Globus pallidus (tissue), 1 donor: ENCODE results near the gene KRTAP4-9.
"Not testable (repeated sequence)": the region's sequence is repeated elsewhere in the genome, so short reads cannot be mapped to it uniquely, and the experiment has no call there.

ENCODE experiments used
- DNase-seq: peaks from one replicate; pipeline ENCODE4 v3.0.0-alpha.2; 2015; ENCODE audit warnings: low spot score

KRTAP4-9 gene

GRCh38 chr17:41098042-41098441 lies 7.1 kb upstream of the KRTAP4-9 start, which contains the start of gene KRTAP4-8:
KRTAP4-8 (minus strand) TSS chr17:41098142; CDS start chr17:41098084, 58 bp downstream.
- DNase-seq: no peak

DNA sequence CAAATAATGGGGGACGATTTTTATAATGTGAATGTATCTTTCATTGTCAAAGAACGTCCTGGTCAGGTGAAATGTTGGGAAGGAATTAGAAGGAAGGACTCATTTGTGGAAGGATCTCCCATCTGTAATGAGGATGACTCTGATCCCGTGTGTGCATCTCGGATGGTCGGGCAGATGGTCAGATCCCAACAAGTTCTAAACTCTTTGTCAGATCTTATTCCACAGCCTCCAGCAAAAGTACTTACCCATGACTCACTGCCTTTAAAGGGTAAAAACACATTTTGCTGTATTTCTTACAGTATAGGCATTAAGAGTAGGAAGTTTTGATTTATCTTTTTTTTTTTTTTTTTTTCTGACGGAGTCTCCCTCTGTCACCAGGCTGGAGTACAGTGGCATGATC lies 6.7 kb upstream of the KRTAP4-9 start:
- DNase-seq: no peak

DNA sequence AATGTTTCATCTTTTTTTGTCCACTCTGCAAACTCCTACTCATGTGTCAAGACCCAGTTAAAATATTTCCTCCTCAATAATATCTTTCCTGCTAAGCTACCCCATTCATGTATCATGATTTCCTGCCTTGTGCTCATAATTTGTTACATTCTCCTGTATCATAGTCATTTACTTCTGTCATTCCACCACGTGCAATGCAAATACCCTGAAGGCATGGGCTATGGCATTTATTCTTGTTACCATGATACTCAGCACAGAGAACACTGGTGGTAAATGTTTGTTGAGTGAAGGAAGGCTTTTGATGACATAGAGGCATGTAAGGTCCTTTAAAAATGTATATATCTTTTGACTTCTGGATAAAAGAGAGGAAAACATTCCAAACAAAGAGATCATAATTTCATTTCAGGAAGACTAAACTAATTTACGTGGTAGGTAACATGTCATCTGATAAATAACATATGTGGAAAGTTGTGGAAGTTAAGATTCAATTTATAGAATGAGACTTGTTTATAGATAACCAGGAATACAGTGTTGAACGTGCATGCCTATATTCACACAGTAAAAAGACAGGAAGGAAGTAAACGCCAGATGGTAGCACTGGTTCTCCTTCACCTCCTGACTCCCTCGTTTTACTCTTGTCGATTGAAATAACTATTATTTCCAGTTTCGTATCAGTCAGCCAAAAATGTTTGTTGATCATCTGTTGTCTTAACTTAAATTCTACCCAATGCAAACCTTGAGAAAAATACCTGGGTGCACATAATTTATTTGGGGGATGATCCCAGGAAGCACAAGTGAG lies 5.3 kb upstream of the KRTAP4-9 start:
- not testable (repeated sequence) for DNase-seq

GRCh38 chr17:41101586-41102259 lies 3.5 kb upstream of the KRTAP4-9 start, which contains the start of gene KRTAP4-16:
KRTAP4-16 (minus strand) TSS chr17:41102209; CDS start chr17:41102209, 0 bp downstream.
- no peak for DNase-seq

GRCh38 chr17:41103896-41104295 lies 1.3 kb upstream of the KRTAP4-9 start:
- DNase-seq: no peak

- DNase-seq: not testable (repeated sequence)
Measured at GRCh38 chr17:41104386-41105038, 677 bp upstream of the KRTAP4-9 start.

DNA sequence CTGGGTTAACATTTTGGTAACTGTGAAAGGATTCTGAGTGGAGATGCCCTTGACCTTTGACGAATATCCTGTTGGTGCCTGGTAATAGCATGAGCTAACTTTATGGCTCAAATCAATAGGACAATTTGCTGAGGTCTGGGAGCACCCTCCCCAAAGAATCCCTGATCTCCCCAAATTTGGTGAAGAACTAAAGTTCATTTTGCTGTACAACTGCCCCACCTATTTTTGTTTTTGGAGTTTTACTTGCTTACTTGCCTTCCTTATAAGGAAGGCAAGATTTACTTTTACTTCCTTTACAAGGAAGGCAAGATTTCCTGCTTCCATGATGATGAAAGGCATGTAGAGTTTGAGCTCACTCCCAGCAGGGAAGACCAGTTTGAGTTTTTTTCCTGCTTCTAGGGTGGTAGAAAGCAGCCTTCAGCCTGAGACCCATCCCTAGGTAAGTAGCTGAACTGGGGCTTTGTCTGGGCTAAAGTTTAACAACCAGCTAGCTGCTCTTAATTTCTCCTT lies 2.8 kb downstream of the KRTAP4-9 start:
- DNase-seq: no peak

- DNase-seq: not testable (repeated sequence)
Measured at GRCh38 chr17:41108728-41109386, 3.7 kb downstream of the KRTAP4-9 start.

- no peak for DNase-seq
Measured at GRCh38 chr17:41111151-41111885, 6.1 kb downstream of the KRTAP4-9 start.

DNA sequence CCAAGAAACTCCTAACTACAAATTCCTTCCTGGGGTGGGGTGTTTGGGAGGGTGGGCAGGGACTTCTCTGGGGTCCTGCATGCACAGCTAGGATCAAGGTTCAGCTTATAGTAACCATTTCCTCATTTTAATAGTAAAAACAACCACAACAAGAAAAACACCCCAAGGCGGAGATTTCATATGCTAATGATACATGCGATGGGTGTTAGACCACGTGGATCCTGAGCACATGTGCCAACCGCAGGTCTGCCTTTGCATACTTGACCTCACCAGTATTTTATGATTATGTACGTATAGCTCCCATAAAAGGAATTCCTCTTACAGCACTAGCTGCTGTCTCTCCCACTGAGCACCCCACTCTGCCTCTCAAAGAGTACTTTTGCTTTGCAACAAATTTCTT lies 11.1 kb downstream of the KRTAP4-9 start:
- no peak for DNase-seq

- not testable (repeated sequence) for DNase-seq
Measured at GRCh38 chr17:41117846-41118386, 12.7 kb downstream of the KRTAP4-9 start, which contains the start of gene KRTAP4-11. KRTAP4-11 (minus strand) TSS chr17:41118373; CDS start chr17:41118315, 58 bp downstream.

GRCh38 chr17:41118721-41119120 lies 13.5 kb downstream of the KRTAP4-9 start:
- DNase-seq: no peak

DNA sequence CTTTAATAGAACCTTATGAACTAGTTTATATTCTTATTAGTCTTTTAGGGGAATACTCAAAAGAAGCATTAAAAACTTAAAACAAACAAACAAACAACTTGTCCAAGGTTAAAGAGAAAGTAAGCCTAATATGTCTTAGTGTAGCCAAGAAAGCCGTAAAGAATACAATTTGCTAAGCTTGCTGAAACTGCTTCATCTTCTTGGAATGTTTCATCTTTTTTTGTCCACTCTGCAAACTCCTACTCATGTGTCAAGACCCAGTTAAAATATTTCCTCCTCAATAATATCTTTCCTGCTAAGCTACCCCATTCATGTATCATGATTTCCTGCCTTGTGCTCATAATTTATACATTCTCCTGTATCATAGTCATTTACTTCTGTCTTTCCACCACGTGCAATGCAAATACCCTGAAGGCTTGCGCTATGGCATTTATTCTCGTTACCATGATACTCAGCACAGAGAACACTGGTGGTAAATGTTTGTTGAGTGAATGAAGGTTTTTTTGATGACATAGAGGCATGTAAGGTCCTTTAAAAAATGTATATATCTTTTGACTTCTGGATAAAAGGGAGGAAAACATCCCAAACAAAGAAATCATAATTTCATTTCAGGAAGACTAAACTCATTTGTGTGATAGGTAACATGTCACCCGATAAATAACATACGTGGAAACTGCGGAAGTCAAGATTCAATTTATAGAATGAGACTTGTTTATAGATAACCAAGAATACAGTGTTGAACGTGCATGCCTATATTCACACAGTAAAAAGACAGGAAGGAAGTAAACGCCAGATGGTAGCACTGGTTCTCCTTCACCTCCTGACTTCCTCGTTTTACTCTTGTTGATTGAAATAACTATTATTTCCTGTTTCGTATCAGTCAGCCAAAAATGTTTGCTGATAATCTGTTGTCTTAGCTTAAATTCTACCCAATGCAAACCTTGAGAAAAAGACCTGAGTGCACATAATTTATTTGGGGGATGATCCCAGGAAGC lies 14.8 kb downstream of the KRTAP4-9 start:
- peak; percentile 3 for DNase-seq

- no peak for DNase-seq
Measured at GRCh38 chr17:41121742-41122141, 16.6 kb downstream of the KRTAP4-9 start.

- not testable (repeated sequence) for DNase-seq
Measured at GRCh38 chr17:41123292-41123990, 18.3 kb downstream of the KRTAP4-9 start.

DNA sequence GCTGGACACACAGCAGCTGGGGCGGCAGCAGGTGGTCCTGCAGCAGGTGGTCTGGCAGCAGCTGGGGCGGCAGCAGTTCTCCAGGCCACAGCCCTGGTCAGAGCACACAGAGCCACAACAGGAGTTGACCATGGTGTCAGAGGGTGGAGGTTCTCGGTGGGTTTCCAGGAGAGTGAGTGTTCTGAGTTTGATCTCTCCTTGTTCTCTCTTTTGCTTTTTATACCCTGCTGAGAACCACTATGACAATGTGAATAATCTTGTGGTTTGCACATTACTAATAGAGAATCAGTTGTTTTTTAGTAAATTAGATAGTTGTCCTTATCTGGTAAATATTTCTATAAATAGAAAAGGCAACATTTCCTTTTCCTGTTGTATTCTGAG lies 18.8 kb downstream of the KRTAP4-9 start, which contains the start of gene KRTAP4-12:
Gene KRTAP4-12, minus strand, starts transcription at position 192 of the 381 bp plus-strand sequence. Its CDS starts 60 bp downstream, at position 132.
- not testable (repeated sequence) for DNase-seq

GRCh38 chr17:41125064-41125463 lies 19.9 kb downstream of the KRTAP4-9 start:
- no peak for DNase-seq

DNA sequence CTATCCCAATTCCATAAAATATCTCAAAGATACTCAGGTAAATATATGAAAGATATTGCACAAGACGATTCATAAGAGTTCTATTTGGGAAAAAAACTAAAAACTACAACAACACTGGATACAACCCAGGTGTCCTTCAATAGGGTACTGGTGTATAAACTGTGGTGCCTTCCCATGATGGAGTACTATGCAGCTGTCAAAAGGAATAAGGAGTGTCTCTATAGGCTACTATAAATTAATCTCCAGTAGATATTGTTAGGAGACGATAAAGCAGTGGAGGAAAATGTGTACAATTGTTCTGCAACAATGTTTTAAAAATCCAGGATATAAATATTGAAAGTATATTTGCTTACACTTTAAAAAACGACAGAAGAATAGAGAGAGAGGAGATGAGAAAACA lies 21.2 kb downstream of the KRTAP4-9 start:
- no peak for DNase-seq

DNA sequence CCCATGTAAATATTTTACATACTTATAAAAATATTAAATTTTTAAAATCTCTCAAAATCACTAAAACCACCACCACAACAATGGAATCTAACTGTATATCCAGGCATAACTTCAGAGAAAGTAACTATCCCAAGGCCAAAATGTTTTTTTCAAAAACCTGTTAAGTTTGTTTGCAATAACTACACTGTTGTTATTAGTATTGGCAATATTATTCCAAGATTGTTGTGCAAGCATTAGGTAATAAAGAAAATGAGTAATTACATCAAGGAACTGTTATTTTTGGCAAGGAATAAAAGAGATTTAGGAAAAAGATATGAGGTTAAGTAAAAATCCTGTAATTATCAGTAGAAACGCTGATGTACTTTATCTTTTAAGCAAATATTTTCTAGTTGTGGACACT lies 22.2 kb downstream of the KRTAP4-9 start:
- DNase-seq: no peak
